ENCODE results near the gene YPEL3. TPM values are rescaled to one million over a fixed set of nuclear protein-coding genes. Genes with fewer than 3 reads are reported as not detected.
A peak's percentile ranks its signal among the peaks of the same experiment; 100 is the strongest.

YPEL3 gene
- total RNA-seq, 1 donor from 2014 or later: 93.6 TPM

GRCh38 chr16:30121741-30122571 lies 25.9 kb upstream of the YPEL3 start:
- H3K4me3 ChIP-seq: peak overlapping the region; percentile 90

GRCh38 chr16:30120340-30121105 lies 24.5 kb upstream of the YPEL3 start:
- H3K4me1 ChIP-seq: peaks cover 27% of the 10 kb centered on the region
- no peak for ATAC-seq
- TF ChIP-seq CTCF (IDR thresholded peaks at IDR 0.05): no peak

More at GRCh38 chr16:30121741-30122571, 25.9 kb upstream of the YPEL3 start:
- no peaks in the 10 kb centered on the region for H3K27me3 ChIP-seq
- H3K9me3 ChIP-seq: no peaks in the 10 kb centered on the region
- ATAC-seq (peak; percentile 43), DNase-seq (peak; percentile 67)
- intact Hi-C loops (cut with DNase I): no loop called here
- H3K36me3 ChIP-seq: peaks cover 28% of the 10 kb centered on the region
- TF ChIP-seq CTCF (IDR thresholded peaks at IDR 0.05): no peak
- H3K27ac ChIP-seq: peak overlapping the region; percentile 92
- peaks cover 27% of the 10 kb centered on the region for H3K4me1 ChIP-seq

GRCh38 chr16:30119428-30119827 lies 23.4 kb upstream of the YPEL3 start:
- intact Hi-C loops (cut with DNase I): no loop called here
- Histone ChIP-seq H3K36me3 (peaks cover 48% of the 10 kb centered on the region), H3K27me3 (no peaks in the 10 kb centered on the region), H3K4me1 (peaks cover 27% of the 10 kb centered on the region), H3K27ac (no peak overlapping the region), H3K9me3 (no peaks in the 10 kb centered on the region), H3K4me3 (no peak overlapping the region)
- no peak for TF ChIP-seq CTCF (IDR thresholded peaks at IDR 0.05)
- DNase-seq (no peak), ATAC-seq (no peak)

More at GRCh38 chr16:30120340-30121105, 24.5 kb upstream of the YPEL3 start:
- H3K27ac ChIP-seq: peak overlapping the region; percentile 92
- H3K9me3 ChIP-seq: no peaks in the 10 kb centered on the region
- H3K4me3 ChIP-seq: no peak overlapping the region
- H3K36me3 ChIP-seq: peaks cover 41% of the 10 kb centered on the region
- no peak for DNase-seq
- intact Hi-C loops (cut with DNase I): no loop called here
- no peaks in the 10 kb centered on the region for H3K27me3 ChIP-seq

- ATAC-seq: no peak
- no peak for TF ChIP-seq CTCF (IDR thresholded peaks at IDR 0.05)
- intact Hi-C loops (cut with DNase I): no loop called here
- Histone ChIP-seq H3K9me3 (no peaks in the 10 kb centered on the region), H3K27ac (no peak overlapping the region), H3K36me3 (peaks cover 58% of the 10 kb centered on the region), H3K4me1 (peaks cover 22% of the 10 kb centered on the region), H3K4me3 (no peak overlapping the region), H3K27me3 (no peaks in the 10 kb centered on the region)
- no peak for DNase-seq
Observed at GRCh38 chr16:30117768-30118167, 21.8 kb upstream of the YPEL3 start.

- ATAC-seq (no peak), DNase-seq (peak; percentile 41)
- Histone ChIP-seq H3K9me3 (no peaks in the 10 kb centered on the region), H3K4me3 (no peak overlapping the region), H3K4me1 (peaks cover 15% of the 10 kb centered on the region), H3K27me3 (no peaks in the 10 kb centered on the region), H3K27ac (no peak overlapping the region), H3K36me3 (peaks cover 59% of the 10 kb centered on the region)
- intact Hi-C loops (cut with DNase I): no loop called here
- no peak for TF ChIP-seq CTCF (IDR thresholded peaks at IDR 0.05)
Observed at GRCh38 chr16:30116291-30117207, 20.5 kb upstream of the YPEL3 start.

Data from upper lobe of right lung (tissue), 1 donor.